Pons (tissue), 1 donor: ENCODE measurements around the gene SENP1.
"Not testable (repeated sequence)": the region's sequence is repeated elsewhere in the genome, so short reads cannot be mapped to it uniquely, and the experiment has no call there.

ENCODE experiments used
- DNase-seq: peaks from one replicate; pipeline ENCODE4 v3.0.0-alpha.2; 2016; ENCODE audit warnings: low spot score

SENP1 gene

GRCh38 chr12:48111312-48111693, 5.4 kb upstream of the SENP1 start:
- not testable (repeated sequence) for DNase-seq

GRCh38 chr12:48110691-48111311, 4.9 kb upstream of the SENP1 start:
- no peak for DNase-seq

- DNase-seq: no peak
These were observed 3.5 kb upstream of the SENP1 start for GRCh38 chr12:48109424-48109823.

GRCh38 chr12:48106681-48107613, 1.1 kb upstream of the SENP1 start:
- DNase-seq: no peak

- peak; percentile 21 for DNase-seq
These were observed 485 bp downstream of the SENP1 start for GRCh38 chr12:48105321-48105866.

GRCh38 chr12:48104531-48104930, 1.3 kb downstream of the SENP1 start:
- no peak for DNase-seq

GRCh38 chr12:48092611-48093010, 13.3 kb downstream of the SENP1 start:
- no peak for DNase-seq

- no peak for DNase-seq
These were observed 19.6 kb downstream of the SENP1 start for GRCh38 chr12:48086327-48086726.

GRCh38 chr12:48084841-48085460, 20.9 kb downstream of the SENP1 start:
- DNase-seq: no peak

- peak; percentile 20 for DNase-seq
These were observed 21.8 kb downstream of the SENP1 start for GRCh38 chr12:48084066-48084465.

- DNase-seq: no peak
These were observed 25.1 kb downstream of the SENP1 start for GRCh38 chr12:48080821-48081220.

GRCh38 chr12:48080285-48080684, 25.6 kb downstream of the SENP1 start:
- DNase-seq: no peak

GRCh38 chr12:48078901-48079300, 27.0 kb downstream of the SENP1 start:
- DNase-seq: no peak

GRCh38 chr12:48077111-48077510, 28.8 kb downstream of the SENP1 start:
- no peak for DNase-seq

GRCh38 chr12:48075832-48076231, 30.0 kb downstream of the SENP1 start:
- no peak for DNase-seq

- DNase-seq: no peak
These were observed 31.6 kb downstream of the SENP1 start for GRCh38 chr12:48074266-48074665.

- no peak for DNase-seq
These were observed 33.6 kb downstream of the SENP1 start for GRCh38 chr12:48072266-48072665.

GRCh38 chr12:48071808-48072207, 34.1 kb downstream of the SENP1 start:
- no peak for DNase-seq

GRCh38 chr12:48070731-48071130, 35.1 kb downstream of the SENP1 start:
- DNase-seq: no peak

GRCh38 chr12:48070033-48070432, 35.8 kb downstream of the SENP1 start:
- no peak for DNase-seq

- DNase-seq: no peak
These were observed 36.6 kb downstream of the SENP1 start for GRCh38 chr12:48069241-48069640.

GRCh38 chr12:48068457-48068856, 37.4 kb downstream of the SENP1 start:
- DNase-seq: no peak
